Thoracic aorta (tissue), 2 donors: ENCODE data around the gene TMOD3. TPM values are rescaled to one million over a fixed set of nuclear protein-coding genes. Genes with fewer than 3 reads are reported as not detected.

Source experiments
- ATAC-seq: fragments of 150-250 bp; one replicate; pipeline ENCODE4 v1.8.0; 2017; ENCODE audit warnings: low read depth; ENCODE audit not compliant: insufficient number of reproducible peaks, low FRiP score
- DNase-seq: peaks from one replicate; pipeline ENCODE4 v3.0.0-alpha.2; 2020; ENCODE audit warnings: low spot score
- H3K27ac ChIP-seq, 2 donors: fragments of 200-600 bp; sonication (generic); 1 replicate in 1 of 2; 2 replicates in 1 of 2; pipeline ENCODE4 v1.5.1; 2016; ENCODE audit warnings: mild to moderate bottlenecking in 2 of 2, moderate library complexity in 2 of 2
- H3K27me3 ChIP-seq: fragments of 200-600 bp; sonication (generic); replicated peaks from 2 replicates; pipeline ENCODE4 v1.6.0; 2016; ENCODE audit warnings: mild to moderate bottlenecking; ENCODE audit not compliant: insufficient read depth
- H3K36me3 ChIP-seq: fragments of 200-600 bp; sonication (generic); one replicate; pipeline ENCODE4 v1.5.1; 2016
- H3K4me1 ChIP-seq, 2 donors: fragments of 200-600 bp; sonication (generic); 1 replicate in 1 of 2; 2 replicates in 1 of 2; pipeline versions ENCODE4 v1.5.1 to v1.6.0; 2016; ENCODE audit warnings: low read depth in 2 of 2, mild to moderate bottlenecking in 1 of 2; ENCODE audit not compliant: control insufficient read depth in 1 of 2
- H3K4me3 ChIP-seq: fragments of 200-600 bp; sonication (generic); 2 replicates; pipeline ENCODE4 v1.5.1; 2016; ENCODE audit warnings: mild to moderate bottlenecking
- H3K9me3 ChIP-seq: fragments of 200-600 bp; sonication (generic); 2 replicates; pipeline ENCODE4 v1.5.1; 2016
- CTCF ChIP-seq: fragments of 200-600 bp; sonication (generic); IDR thresholded peaks from one replicate; pipeline ENCODE4 v1.5.1; 2019; ENCODE audit warnings: antibody characterized with exemption
- total RNA-seq, 2 donors: library from RNA; depleted of rRNA; stranded (reverse); fragments of >200 nt; gene quantifications; one replicate each; pipeline versions ENCODE4 v1.1.0 to v1.2.3, GENCODE V29; 2016

The TMOD3 gene
- total RNA-seq, 2 donors from 2014 or later = 27.3 to 38.1 TPM

GRCh38 chr15:51908316-51908715 lies 78.9 kb downstream of the TMOD3 start:
- no peak overlapping the region for H3K27ac ChIP-seq
- ATAC-seq = no peak
- no peak for DNase-seq
- H3K4me1 ChIP-seq = no peaks in the 10 kb centered on the region
- H3K27me3 ChIP-seq = no peaks in the 10 kb centered on the region
- peaks cover 10% of the 10 kb centered on the region for H3K36me3 ChIP-seq
- H3K4me3 ChIP-seq = no peak overlapping the region
- H3K9me3 ChIP-seq = no peaks in the 10 kb centered on the region
- TF ChIP-seq CTCF = no peak

- H3K9me3 ChIP-seq = no peaks in the 10 kb centered on the region
- no peaks in the 10 kb centered on the region for H3K4me1 ChIP-seq
- H3K27ac ChIP-seq = no peak overlapping the region
- peaks cover 10% of the 10 kb centered on the region for H3K36me3 ChIP-seq
- no peak overlapping the region for H3K4me3 ChIP-seq
- no peak for ATAC-seq
- no peaks in the 10 kb centered on the region for H3K27me3 ChIP-seq
- no peak for DNase-seq
- no peak for TF ChIP-seq CTCF
These were observed 80.1 kb downstream of the TMOD3 start for GRCh38 chr15:51909584-51909983.

- Histone ChIP-seq H3K4me3 (no peak overlapping the region), H3K4me1 (no peaks in the 10 kb centered on the region), H3K27ac (no peak overlapping the region), H3K9me3 (no peaks in the 10 kb centered on the region), H3K36me3 (peaks cover 17% of the 10 kb centered on the region), H3K27me3 (no peaks in the 10 kb centered on the region)
- no peak for DNase-seq
- ATAC-seq = no peak
- TF ChIP-seq CTCF = no peak
These were observed 83.1 kb downstream of the TMOD3 start for GRCh38 chr15:51912528-51912927.

- no peak for TF ChIP-seq CTCF
- Histone ChIP-seq H3K4me1 (no peaks in the 10 kb centered on the region), H3K27ac (no peak overlapping the region), H3K36me3 (peaks cover 12% of the 10 kb centered on the region), H3K27me3 (no peaks in the 10 kb centered on the region), H3K4me3 (no peak overlapping the region), H3K9me3 (no peaks in the 10 kb centered on the region)
- ATAC-seq (no peak), DNase-seq (no peak)
These were observed 88.0 kb downstream of the TMOD3 start for GRCh38 chr15:51917493-51917892.

GRCh38 chr15:51924156-51925068 lies 95.0 kb downstream of the TMOD3 start:
- DNase-seq (no peak), ATAC-seq (no peak)
- Histone ChIP-seq H3K36me3 (peaks cover 10% of the 10 kb centered on the region), H3K4me1 (no peaks in the 10 kb centered on the region), H3K27ac (no peak overlapping the region), H3K9me3 (no peaks in the 10 kb centered on the region), H3K27me3 (no peaks in the 10 kb centered on the region), H3K4me3 (no peak overlapping the region)
- no peak for TF ChIP-seq CTCF
